C4-2B (cell line): Measurements from ENCODE around the gene MICAL3.

Source experiments
- H3K27ac ChIP-seq: fragments of 450-650 bp; 2 replicates; pipeline ENCODE4 v1.5.1; 2017
- ZFX ChIP-seq: fragments of 450-650 bp; IDR thresholded peaks from 2 replicates; pipeline ENCODE4 v1.6.1; 2017
- TF ChIP-seq, protein P1 (sequence below): fragments of 450-650 bp; conservative IDR thresholded peaks from 2 replicates; pipeline ENCODE4 v1.5.1; 2017; ENCODE audit warnings: mild to moderate bottlenecking

Gene MICAL3

DNA sequence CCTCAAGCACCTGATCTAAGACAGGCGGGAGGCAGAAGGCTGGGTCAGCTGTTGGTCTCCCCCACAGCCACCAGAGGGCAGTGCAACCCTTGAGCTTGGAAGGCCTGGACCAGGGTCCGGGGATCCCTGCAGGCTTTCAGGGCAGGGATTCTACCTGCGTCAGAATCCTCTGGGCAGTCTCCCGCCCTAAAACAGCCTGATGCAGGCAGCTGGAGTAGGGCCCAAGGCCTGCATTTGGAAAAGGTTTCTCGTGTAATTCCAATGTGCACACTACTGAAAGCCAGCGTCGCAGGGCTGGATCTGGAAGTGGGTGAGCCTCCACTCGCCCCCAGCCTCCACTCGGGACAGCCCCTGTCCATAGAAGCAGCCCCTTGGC is 281.8 kb downstream of the MICAL3 start:
- TF ChIP-seq, protein P1, sequence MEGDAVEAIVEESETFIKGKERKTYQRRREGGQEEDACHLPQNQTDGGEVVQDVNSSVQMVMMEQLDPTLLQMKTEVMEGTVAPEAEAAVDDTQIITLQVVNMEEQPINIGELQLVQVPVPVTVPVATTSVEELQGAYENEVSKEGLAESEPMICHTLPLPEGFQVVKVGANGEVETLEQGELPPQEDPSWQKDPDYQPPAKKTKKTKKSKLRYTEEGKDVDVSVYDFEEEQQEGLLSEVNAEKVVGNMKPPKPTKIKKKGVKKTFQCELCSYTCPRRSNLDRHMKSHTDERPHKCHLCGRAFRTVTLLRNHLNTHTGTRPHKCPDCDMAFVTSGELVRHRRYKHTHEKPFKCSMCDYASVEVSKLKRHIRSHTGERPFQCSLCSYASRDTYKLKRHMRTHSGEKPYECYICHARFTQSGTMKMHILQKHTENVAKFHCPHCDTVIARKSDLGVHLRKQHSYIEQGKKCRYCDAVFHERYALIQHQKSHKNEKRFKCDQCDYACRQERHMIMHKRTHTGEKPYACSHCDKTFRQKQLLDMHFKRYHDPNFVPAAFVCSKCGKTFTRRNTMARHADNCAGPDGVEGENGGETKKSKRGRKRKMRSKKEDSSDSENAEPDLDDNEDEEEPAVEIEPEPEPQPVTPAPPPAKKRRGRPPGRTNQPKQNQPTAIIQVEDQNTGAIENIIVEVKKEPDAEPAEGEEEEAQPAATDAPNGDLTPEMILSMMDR, result peak; percentile 87
- TF ChIP-seq ZFX, result no peak

DNA sequence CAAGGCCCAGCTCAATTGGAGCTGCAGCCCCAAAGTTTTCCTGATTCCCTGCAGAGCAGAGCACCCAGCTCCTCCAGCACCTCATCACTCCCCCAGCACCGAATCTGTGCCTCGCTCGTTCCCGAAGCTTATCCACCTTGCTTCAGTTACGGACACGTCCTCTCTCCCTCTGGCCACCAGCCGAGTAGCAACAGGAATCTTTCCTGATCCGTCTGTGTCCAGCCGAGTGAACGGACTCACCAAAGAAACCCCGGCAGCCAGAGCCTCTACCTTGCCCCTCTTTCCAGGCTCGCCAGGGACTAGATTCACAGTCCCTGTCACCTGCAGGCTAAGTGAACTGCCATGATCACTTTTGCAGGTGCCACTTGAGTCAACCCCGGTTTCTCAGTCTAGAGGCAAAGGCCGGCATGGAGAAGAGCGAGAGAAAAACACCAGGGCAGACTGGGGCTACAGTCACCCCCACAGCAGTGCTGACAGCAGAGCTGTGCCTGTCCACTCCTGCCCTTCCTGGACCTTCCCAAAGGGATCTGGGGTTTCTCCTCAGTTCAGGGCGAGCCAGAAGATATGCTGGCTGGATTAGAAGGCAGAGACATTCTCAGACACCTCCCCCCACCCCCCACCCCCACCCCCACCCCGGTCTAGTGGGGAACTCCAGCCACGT is 282.4 kb downstream of the MICAL3 start:
- no peak overlapping the region for H3K27ac ChIP-seq
- TF ChIP-seq ZFX, result no peak
- TF ChIP-seq, protein P1, result no peak

More for the DNA sequence above, 281.8 kb downstream of the MICAL3 start:
- H3K27ac ChIP-seq, result no peak overlapping the region

DNA sequence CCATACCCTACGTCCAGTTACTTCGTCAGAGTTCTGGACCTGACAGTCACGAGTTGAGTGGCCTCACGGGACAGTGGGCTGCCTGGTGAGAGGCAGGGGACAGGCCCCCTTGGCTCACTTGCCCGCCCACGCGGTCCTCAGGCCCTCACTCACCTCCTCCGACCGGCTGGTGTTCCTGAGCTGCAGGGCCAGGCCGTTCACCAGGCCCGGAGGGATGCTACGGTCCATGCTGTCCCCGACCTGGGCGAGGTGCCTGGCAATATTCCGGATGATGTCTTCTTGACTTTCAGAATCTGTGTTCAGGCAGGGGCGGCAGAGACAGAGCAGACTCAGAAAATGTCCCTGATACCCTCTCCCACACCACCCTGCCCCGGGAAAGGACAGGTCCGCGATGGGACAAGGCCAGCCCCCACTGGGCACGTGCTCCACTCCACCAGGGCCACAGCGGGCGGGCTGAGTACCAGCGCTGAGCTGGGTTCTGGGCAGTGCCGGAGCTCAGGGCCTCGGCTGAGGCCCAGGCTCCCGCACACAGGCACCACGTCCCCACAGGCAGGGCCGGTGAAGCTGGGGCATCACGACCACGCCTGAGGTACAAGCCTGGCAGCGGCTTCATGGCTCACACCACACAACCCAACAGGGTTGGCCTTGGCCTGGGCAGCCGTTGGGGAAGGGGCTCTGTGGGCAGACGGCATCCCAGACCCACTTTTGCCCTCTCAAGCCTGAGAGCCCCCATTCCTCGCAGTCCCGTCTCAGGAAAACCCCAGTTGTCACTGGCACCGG is 285.0 kb downstream of the MICAL3 start:
- TF ChIP-seq ZFX, result no peak
- TF ChIP-seq, protein P1, result no peak
- no peak overlapping the region for H3K27ac ChIP-seq

DNA sequence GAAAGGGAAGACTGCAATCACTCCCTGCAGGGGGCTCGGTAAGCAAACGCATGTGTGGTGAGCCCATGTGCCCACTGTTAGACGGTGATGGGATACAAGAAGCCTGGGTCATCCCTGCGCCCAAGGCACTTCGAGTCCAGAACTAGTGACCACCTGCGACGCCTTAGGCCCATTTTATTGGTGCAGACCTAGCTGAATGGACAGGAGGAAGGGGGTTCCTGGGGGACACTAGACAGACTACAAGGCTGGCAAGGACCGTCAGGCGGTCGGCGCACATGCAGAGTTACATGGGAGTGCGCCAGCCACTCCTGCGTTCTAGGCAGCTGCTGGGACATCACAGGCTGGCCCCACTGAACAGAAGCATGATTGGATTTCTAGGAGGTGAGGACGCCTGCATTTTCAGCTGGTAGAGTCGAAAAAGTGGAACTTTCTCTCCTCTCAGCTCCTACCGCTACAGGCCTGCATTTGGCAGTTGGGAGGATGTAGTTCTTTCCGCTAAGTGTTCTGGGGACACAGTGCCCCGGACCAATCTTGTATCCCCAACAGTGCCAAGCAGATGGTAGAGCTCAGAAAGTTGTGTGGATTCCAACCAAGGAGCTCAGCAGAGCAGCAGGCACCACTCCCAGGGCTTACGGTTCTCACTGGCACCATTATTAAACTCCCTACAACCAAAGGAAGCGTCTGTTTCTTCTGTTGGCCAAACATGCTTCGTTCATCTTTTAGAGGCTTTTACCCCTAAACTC is 285.8 kb downstream of the MICAL3 start:
- no peak overlapping the region for H3K27ac ChIP-seq
- TF ChIP-seq ZFX, result no peak
- TF ChIP-seq, protein P1, result no peak
